ENCODE measurements around the gene UHRF1. TPM values are rescaled to one million over a fixed set of nuclear protein-coding genes. Genes with fewer than 3 reads are reported as not detected.

Gene UHRF1
- total and polyA plus RNA-seq, 2 of the 13 experiments (the other 11 are each of a cell fraction or from before 2014, with no cell fraction given) = 6.8 to 78.4 TPM

DNA sequence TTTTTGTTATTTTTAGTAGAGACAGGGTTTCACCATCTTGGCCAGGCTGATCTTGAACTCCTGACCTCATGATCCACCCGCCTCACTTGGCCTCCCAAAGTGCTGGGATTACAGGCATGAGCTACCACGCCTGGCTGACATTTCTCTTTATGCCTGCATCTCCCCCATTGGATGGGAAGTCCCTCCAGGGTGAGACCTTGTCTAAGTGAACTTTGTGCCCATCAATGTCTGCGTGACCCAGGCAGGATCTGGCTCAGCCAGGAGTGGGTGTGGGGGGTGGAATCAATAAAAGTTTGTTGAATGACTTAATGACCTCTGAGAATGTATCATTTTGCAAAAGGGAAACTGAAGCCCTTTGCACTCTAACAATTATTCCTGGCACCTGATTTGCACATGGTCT, 4.8 kb upstream of the UHRF1 start (continued):
- TF ChIP-seq, protein P1, sequence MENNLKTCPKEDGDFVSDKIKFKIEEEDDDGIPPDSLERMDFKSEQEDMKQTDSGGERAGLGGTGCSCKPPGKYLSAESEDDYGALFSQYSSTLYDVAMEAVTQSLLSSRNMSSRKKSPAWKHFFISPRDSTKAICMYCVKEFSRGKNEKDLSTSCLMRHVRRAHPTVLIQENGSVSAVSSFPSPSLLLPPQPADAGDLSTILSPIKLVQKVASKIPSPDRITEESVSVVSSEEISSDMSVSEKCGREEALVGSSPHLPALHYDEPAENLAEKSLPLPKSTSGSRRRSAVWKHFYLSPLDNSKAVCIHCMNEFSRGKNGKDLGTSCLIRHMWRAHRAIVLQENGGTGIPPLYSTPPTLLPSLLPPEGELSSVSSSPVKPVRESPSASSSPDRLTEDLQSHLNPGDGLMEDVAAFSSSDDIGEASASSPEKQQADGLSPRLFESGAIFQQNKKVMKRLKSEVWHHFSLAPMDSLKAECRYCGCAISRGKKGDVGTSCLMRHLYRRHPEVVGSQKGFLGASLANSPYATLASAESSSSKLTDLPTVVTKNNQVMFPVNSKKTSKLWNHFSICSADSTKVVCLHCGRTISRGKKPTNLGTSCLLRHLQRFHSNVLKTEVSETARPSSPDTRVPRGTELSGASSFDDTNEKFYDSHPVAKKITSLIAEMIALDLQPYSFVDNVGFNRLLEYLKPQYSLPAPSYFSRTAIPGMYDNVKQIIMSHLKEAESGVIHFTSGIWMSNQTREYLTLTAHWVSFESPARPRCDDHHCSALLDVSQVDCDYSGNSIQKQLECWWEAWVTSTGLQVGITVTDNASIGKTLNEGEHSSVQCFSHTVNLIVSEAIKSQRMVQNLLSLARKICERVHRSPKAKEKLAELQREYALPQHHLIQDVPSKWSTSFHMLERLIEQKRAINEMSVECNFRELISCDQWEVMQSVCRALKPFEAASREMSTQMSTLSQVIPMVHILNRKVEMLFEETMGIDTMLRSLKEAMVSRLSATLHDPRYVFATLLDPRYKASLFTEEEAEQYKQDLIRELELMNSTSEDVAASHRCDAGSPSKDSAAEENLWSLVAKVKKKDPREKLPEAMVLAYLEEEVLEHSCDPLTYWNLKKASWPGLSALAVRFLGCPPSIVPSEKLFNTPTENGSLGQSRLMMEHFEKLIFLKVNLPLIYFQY (CRISPR knock-in tag; IDR thresholded peaks at IDR 0.05; ENCODE audit: borderline replicate concordance) = no peak
- TF ChIP-seq BCL6 (CRISPR knock-in tag; IDR thresholded peaks at IDR 0.05) (0 out of 2 replicates have a peak, but pooled peaks have one; percentile 18), BRCA1 (CRISPR knock-in tag; IDR thresholded peaks at IDR 0.05) (no peak), ZNF607 (CRISPR knock-in tag; IDR thresholded peaks at IDR 0.05; ENCODE audit: borderline replicate concordance) (no peak), ATRX (CRISPR knock-in tag; IDR thresholded peaks at IDR 0.05; ENCODE audit: borderline replicate concordance) (no peak), ZNF83 (CRISPR knock-in tag; IDR thresholded peaks at IDR 0.05; ENCODE audit: borderline replicate concordance) (no peak), TBX3 (IDR thresholded peaks at IDR 0.05; ENCODE audit: borderline replicate concordance) (0 out of 2 replicates have a peak, but pooled peaks have one; percentile 11), SYNCRIP (IDR thresholded peaks at IDR 0.05; ENCODE audit: insufficient read depth, low read depth, low read length) (no peak), HMG20B (CRISPR knock-in tag; conservative IDR thresholded peaks at IDR 0.05) (no peak), NR2C2 (CRISPR knock-in tag; IDR thresholded peaks at IDR 0.05; ENCODE audit: borderline replicate concordance) (peak; percentile 59; the same call in 1 of the 2 replicates), TSC22D2 (CRISPR knock-in tag; IDR thresholded peaks at IDR 0.05; ENCODE audit: borderline replicate concordance) (no peak), ZNF703 (CRISPR knock-in tag; IDR thresholded peaks at IDR 0.05; ENCODE audit: borderline replicate concordance) (no peak), ARNT2 (CRISPR knock-in tag; IDR thresholded peaks at IDR 0.05; ENCODE audit: low read depth) (no peak)
- TF ChIP-seq, protein P2, sequence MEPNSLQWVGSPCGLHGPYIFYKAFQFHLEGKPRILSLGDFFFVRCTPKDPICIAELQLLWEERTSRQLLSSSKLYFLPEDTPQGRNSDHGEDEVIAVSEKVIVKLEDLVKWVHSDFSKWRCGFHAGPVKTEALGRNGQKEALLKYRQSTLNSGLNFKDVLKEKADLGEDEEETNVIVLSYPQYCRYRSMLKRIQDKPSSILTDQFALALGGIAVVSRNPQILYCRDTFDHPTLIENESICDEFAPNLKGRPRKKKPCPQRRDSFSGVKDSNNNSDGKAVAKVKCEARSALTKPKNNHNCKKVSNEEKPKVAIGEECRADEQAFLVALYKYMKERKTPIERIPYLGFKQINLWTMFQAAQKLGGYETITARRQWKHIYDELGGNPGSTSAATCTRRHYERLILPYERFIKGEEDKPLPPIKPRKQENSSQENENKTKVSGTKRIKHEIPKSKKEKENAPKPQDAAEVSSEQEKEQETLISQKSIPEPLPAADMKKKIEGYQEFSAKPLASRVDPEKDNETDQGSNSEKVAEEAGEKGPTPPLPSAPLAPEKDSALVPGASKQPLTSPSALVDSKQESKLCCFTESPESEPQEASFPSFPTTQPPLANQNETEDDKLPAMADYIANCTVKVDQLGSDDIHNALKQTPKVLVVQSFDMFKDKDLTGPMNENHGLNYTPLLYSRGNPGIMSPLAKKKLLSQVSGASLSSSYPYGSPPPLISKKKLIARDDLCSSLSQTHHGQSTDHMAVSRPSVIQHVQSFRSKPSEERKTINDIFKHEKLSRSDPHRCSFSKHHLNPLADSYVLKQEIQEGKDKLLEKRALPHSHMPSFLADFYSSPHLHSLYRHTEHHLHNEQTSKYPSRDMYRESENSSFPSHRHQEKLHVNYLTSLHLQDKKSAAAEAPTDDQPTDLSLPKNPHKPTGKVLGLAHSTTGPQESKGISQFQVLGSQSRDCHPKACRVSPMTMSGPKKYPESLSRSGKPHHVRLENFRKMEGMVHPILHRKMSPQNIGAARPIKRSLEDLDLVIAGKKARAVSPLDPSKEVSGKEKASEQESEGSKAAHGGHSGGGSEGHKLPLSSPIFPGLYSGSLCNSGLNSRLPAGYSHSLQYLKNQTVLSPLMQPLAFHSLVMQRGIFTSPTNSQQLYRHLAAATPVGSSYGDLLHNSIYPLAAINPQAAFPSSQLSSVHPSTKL (CRISPR knock-in tag; IDR thresholded peaks at IDR 0.05) = peak; percentile 63
- TF ChIP-seq, protein P3, sequence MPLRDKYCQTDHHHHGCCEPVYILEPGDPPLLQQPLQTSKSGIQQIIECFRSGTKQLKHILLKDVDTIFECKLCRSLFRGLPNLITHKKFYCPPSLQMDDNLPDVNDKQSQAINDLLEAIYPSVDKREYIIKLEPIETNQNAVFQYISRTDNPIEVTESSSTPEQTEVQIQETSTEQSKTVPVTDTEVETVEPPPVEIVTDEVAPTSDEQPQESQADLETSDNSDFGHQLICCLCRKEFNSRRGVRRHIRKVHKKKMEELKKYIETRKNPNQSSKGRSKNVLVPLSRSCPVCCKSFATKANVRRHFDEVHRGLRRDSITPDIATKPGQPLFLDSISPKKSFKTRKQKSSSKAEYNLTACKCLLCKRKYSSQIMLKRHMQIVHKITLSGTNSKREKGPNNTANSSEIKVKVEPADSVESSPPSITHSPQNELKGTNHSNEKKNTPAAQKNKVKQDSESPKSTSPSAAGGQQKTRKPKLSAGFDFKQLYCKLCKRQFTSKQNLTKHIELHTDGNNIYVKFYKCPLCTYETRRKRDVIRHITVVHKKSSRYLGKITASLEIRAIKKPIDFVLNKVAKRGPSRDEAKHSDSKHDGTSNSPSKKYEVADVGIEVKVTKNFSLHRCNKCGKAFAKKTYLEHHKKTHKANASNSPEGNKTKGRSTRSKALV (CRISPR knock-in tag; IDR thresholded peaks at IDR 0.05) = no peak
- TF ChIP-seq, protein P4, sequence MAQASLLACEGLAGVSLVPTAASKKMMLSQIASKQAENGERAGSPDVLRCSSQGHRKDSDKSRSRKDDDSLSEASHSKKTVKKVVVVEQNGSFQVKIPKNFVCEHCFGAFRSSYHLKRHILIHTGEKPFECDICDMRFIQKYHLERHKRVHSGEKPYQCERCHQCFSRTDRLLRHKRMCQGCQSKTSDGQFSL (CRISPR knock-in tag; IDR thresholded peaks at IDR 0.05) = peak; percentile 58; the same call in 1 of the 2 replicates
